Tongue (tissue), 2 donors: ENCODE measurements around the gene KIAA0232. TPM values are rescaled to one million over a fixed set of nuclear protein-coding genes. Genes with fewer than 3 reads are reported as not detected.

Source experiments
- DNase-seq: peaks from one replicate; pipeline ENCODE4 v3.0.0-alpha.2; 2015
- total RNA-seq: library from RNA; depleted of rRNA; stranded (reverse); fragments of >200 nt; gene quantifications from one replicate; pipeline ENCODE4 v1.2.3, GENCODE V29; 2014

Gene KIAA0232, protein sequence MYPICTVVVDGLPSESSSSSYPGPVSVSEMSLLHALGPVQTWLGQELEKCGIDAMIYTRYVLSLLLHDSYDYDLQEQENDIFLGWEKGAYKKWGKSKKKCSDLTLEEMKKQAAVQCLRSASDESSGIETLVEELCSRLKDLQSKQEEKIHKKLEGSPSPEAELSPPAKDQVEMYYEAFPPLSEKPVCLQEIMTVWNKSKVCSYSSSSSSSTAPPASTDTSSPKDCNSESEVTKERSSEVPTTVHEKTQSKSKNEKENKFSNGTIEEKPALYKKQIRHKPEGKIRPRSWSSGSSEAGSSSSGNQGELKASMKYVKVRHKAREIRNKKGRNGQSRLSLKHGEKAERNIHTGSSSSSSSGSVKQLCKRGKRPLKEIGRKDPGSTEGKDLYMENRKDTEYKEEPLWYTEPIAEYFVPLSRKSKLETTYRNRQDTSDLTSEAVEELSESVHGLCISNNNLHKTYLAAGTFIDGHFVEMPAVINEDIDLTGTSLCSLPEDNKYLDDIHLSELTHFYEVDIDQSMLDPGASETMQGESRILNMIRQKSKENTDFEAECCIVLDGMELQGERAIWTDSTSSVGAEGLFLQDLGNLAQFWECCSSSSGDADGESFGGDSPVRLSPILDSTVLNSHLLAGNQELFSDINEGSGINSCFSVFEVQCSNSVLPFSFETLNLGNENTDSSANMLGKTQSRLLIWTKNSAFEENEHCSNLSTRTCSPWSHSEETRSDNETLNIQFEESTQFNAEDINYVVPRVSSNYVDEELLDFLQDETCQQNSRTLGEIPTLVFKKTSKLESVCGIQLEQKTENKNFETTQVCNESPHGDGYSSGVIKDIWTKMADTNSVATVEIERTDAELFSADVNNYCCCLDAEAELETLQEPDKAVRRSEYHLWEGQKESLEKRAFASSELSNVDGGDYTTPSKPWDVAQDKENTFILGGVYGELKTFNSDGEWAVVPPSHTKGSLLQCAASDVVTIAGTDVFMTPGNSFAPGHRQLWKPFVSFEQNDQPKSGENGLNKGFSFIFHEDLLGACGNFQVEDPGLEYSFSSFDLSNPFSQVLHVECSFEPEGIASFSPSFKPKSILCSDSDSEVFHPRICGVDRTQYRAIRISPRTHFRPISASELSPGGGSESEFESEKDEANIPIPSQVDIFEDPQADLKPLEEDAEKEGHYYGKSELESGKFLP (N-terminal part only)
- 56.2 TPM for total RNA-seq

DNA sequence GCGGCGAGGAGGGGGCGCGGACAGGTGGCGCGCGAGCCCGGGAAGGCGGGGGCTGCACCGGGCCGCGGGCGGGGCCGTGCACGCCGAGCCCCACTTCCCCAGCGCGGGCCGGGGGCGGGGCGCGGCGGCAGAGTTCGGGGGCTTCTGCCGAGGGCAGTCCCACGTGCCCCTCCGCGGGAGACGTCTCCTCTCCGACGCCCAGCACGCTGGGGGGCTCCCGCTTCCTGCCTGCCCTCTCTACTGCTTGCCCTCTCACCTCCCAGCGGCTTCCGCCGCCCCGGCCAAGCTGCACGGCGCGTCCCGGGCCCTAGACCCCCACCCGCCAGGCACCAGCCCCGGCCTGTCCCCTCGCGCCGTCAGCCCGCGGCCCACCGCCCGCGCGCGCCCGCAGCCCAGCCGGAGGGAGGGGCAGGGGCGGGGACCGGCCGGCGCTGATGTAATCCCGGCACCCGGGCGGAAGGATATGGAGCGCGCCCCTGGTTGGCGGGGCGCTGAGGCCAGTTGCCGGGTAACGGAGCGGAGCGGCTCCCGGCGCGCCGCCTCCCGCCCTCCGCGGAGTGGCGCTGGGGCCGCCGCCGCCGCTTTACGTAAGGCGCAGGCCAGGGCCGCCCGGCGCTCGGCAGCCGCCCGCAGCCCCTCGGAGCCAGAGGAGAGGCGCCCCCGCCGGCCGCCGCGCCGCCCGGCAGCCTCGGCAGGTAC lies at the start of gene KIAA0232:
KIAA0232 (plus strand) TSS at position 581 of the 699 bp plus-strand sequence. CDS start 41,727 bp downstream, outside the sequence.
- DNase-seq = peak; percentile 96

GRCh38 chr4:6733358-6734164 lies 49.0 kb upstream of the KIAA0232 start:
- DNase-seq = no peak

GRCh38 chr4:6734165-6734786 lies 48.3 kb upstream of the KIAA0232 start:
- no peak for DNase-seq

GRCh38 chr4:6739920-6740319 lies 42.6 kb upstream of the KIAA0232 start:
- DNase-seq = no peak

DNA sequence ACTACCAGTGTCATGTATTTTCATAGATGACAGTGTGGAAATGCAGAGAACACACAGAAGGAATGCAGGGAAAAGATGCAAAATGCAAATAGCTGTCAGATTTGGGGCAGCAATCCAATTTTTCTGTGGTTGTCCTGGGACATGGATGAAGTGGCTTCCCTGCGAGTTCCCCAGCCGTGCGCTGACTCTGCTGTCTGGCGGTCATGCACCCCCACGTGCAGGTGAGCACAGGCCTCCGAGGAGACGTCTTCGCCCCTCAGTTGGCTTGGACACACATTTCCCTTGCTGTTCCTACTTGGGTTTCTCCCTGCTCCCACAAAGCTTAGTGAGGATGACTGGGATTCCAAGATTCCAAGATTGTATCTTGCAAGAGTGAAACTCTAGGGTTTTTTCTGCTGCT lies 42.2 kb upstream of the KIAA0232 start:
- no peak for DNase-seq

DNA sequence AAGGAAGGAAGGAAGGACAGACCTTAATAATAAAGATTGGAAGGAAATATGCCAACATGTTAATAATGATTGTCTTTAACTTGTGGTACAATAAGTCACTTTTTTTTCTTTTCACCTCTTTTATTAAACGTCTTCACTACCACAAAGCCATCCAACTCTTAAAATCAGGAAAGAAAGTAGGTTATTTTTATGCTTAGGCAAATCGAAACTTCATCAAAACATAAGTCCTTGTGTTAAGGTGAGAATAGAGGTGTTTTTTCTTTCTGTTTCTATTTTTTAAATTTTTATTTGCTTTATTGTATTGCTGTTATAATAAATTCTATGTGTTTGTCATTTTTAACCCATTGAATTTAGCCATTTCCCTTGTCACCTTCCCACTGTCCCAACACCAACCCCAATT lies 40.0 kb upstream of the KIAA0232 start:
- no peak for DNase-seq

- no peak for DNase-seq
These were observed 39.5 kb upstream of the KIAA0232 start for GRCh38 chr4:6742989-6743388.

GRCh38 chr4:6746721-6747293 lies 35.7 kb upstream of the KIAA0232 start:
- peak; percentile 63 for DNase-seq

DNA sequence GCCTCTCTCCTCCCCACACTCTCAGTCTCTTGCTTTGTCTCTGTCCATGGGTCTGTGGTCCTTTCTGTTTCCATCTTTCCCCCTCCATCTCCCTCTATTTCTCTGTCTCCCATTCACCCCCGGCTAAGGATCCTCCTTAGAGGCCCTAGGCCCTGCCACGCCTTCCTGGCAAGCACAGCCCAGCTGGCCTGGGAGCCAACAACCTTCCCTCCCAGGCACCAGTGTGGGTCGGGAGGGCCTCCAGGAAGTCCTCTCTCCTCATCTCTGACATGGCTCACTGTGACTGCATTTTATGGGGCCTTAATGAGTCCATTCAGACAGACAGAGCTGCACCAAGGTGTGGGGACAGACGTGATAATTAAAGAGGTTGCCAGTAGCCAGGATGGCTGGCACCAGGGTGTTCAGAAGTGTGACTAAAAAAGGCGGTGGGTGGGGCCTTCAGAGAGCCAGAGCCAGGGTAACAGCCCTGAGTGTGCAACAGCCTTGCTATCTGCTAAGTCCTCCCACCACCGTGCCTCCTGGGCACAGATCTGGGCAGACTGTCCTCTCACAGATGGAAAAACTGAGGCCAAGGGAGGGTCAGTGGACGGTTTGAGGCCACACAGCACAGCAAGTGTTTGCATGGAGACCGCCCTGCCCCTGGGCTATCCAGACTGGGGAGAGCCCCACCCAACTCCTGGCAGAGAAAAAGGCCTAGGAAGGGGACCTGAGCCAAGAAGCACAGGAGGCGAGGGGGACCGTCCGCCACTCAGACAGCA lies 35.1 kb upstream of the KIAA0232 start:
- DNase-seq = peak; percentile 56

GRCh38 chr4:6748286-6748685 lies 34.2 kb upstream of the KIAA0232 start:
- no peak for DNase-seq

- peak; percentile 64 for DNase-seq
These were observed 33.0 kb upstream of the KIAA0232 start for GRCh38 chr4:6749340-6750171.

GRCh38 chr4:6750286-6751221 lies 32.0 kb upstream of the KIAA0232 start:
- no peak for DNase-seq

DNA sequence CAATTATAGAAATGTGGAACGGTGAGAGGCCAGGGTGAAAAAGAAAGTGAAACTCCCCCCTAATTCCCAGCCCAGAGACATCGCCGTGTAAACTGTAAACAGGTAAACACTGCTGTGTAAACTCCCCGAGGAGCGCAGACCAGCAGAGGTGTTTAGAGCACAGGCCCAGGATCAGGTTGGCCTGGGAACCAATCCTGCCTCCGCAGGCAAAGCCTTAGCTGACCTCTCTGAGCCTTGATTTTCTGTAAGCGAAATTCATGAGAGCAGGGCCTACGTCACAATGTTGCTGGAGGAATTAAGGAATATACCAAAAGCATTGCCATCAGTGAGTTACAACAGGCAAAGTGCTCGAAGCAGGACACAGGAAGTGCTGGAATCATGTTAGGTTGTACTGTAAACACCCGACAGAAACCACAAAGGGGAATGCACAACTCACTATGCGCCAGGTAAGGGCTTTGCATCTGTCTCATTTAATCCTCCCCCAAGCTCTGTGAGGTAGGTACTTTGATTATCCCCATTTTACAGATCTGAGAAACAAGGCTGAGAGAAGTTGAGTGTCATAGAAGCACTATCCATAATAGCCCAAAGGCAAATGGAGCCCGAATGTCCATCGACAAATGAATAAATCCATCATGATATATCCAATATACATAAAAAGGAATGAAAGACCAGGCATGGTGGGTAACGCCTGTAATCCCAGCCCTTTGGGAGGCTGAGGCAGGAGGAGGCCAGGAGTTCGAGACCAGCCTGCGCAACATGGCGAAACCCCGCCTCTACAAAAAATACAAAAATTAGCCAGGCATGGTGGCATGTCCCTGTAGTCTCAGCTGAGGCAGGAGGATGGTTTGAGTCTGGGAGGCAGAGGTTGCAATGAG lies 30.7 kb upstream of the KIAA0232 start:
- DNase-seq = no peak

DNA sequence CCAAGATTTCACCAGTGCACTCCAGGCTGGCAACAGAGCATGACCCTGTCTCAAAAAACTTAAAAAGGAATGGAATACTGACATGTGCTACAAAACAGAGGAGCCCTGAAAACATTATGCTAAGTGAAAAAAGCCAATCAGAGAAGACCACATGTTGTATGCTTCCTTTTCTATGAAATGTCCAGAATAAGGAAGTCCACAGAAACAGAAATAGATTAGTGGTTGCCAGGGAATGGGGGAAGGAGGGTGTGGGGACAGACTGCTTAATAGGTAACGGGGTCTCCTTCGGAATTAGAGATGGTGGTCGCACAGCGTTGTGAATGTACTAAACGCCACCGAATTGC lies 30.1 kb upstream of the KIAA0232 start:
- no peak for DNase-seq

- no peak for DNase-seq
These were observed 29.4 kb upstream of the KIAA0232 start for GRCh38 chr4:6753103-6753560.

- DNase-seq = no peak
These were observed 28.6 kb upstream of the KIAA0232 start for GRCh38 chr4:6753891-6754290.
